GM12872 (cell line): ENCODE data around the gene BEND6.
"Not testable (repeated sequence)": the region's sequence is repeated elsewhere in the genome, so short reads cannot be mapped to it uniquely, and the experiment has no call there.

Experiments
- TF ChIP-seq, protein P1 (sequence below): IDR thresholded peaks from 3 replicates; pipeline ENCODE4 v1.5.1; 2011; ENCODE audit warnings: low read depth, mild to moderate bottlenecking, low read length, moderate library complexity; ENCODE audit not compliant: insufficient read depth

Gene BEND6

DNA sequence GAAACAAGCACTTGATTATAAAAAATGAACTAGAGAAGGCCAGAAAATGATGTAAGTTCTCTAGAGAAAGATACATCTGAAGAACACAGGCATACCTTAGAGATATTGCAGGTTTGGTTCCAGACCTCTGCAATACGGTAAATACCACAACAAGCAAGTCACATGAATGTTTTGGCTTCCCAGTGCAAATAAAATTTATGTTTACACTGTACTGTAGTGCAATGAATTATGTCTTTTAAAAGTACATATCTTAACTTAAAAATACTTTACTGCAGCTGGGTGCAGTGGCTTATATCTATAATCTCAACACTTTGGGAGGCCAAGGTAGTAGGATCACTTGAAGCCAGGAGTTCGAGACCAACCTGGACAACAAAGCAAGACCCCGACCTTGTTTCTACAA is 80.6 kb downstream of the BEND6 start:
- TF ChIP-seq, protein P1, sequence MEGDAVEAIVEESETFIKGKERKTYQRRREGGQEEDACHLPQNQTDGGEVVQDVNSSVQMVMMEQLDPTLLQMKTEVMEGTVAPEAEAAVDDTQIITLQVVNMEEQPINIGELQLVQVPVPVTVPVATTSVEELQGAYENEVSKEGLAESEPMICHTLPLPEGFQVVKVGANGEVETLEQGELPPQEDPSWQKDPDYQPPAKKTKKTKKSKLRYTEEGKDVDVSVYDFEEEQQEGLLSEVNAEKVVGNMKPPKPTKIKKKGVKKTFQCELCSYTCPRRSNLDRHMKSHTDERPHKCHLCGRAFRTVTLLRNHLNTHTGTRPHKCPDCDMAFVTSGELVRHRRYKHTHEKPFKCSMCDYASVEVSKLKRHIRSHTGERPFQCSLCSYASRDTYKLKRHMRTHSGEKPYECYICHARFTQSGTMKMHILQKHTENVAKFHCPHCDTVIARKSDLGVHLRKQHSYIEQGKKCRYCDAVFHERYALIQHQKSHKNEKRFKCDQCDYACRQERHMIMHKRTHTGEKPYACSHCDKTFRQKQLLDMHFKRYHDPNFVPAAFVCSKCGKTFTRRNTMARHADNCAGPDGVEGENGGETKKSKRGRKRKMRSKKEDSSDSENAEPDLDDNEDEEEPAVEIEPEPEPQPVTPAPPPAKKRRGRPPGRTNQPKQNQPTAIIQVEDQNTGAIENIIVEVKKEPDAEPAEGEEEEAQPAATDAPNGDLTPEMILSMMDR: no peak

DNA sequence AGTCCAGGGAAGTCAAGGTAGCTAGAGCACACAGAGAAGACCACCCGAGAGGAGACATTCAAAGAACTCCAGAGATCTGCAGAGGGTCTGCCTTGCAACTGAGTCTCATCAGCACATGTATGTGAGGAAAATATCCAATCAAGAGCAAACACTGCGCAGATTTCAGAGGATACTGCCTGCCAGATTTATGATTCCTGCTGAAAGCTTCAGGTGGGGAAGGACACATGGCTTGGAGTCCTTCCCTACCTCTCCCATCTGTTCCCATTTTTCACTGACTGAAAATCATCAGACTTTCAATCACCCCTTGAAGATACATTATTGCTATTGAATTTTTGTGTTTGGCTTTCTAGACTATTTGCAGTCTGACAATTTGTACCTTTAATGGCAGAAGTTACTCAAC is 84.0 kb downstream of the BEND6 start:
- TF ChIP-seq, protein P1: no peak

DNA sequence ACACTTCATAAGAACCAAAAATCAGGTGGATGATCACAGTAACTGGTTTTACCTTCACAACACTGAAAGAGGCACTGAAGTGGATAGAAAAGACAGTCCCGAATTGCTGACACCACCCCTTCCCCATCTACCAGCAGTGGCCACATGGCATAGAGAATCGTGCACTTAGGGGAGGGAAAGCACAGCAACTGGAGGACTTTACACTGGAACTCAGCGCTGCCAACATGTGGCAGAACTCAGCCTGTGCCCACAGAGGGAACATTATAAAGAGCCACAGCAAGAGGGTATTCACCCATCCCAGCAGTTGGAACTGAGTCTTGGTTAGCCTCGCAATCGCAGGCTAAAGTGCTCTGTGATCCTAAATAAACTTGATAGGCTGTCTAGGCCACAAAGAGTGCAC is 85.1 kb downstream of the BEND6 start:
- TF ChIP-seq, protein P1: peak; percentile 27; the same call in 2 of the 3 replicates

DNA sequence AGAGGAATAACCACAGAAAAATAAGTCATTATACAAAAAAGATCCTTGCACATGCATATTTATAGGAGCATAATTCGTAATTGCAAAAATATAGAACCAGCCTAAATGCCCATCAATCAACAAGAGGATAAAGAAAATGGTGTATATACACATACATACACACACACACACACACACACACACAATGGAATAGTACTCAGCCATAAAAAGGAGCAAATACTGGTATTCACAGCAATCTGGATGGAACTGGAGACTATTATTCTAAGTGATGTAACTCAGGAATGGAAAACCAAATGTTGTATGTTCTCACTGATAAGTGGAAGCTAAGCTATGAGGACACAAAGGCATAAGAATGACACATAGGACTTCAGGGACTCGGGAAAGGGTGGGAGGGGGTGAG is 89.7 kb downstream of the BEND6 start:
- TF ChIP-seq, protein P1: no peak

DNA sequence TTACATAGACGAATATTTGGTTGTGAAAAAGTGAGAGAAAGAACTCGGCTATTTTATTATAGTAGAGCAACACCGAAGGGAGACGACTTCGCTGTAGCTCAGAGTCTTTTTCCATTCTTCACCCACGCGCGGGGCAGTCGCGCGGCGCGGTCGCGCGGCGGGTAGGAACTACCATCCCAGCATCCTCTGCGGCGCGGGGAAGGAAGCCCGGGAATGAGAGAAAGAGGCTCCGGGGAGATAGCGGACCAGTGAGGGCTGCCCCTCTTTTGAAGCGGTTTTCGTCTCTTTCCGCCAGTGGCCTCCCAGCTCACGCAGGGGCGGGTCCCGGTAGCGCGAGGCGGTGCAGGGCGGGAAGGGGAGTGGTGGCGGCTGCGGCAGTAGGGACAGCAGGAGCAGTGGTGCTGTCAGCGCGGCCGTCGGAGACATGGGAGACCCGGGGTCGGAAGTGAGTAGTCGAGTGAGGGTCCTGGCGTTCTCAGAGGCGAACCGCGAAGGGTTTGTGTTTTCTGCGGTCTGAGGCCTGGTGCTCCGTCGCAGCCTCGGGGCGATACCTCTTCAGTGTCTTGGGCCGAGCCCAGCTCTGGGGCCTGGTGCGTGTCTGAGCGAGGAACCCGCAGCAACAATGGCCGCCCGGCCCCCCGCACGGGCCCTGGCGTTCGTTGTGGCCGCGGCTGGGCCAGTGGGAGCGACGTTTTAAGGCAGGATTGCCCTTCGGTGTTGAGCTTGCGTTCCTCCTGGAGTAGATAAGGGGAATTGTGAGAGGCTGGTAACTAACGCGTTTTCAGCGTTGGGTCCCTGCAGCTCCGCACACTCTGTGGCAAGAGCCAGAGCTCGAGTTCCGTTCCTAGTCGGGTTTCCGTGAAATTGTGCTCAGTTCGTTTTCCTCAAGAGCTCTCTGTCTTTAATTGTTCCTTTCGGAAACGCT is 91.7 kb downstream of the BEND6 start, which contains the start of gene KIAA1586:
TSS of gene KIAA1586 (plus strand) at position 362 of the 925 bp plus-strand sequence. CDS start at position 425, 63 bp downstream.
- TF ChIP-seq, protein P1: not testable (repeated sequence)

DNA sequence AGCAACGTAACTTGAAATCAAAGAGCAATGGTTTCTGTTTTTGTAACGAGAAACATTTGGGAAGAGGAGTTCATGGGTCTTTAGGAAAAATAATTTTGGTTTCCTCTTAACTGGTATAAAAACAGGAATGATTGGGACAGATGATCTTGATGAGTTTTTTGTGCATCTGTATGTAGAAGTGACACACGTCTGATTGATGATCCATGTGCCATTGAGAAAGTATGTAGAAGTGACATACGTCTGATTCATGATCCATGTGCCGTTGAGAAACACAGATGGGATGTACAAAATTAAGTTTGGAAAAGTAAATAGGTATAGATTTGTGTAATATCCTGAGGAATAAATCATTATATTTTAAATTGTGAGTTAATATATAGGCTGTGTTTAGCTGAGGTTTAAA is 93.7 kb downstream of the BEND6 start:
- TF ChIP-seq, protein P1: no peak

DNA sequence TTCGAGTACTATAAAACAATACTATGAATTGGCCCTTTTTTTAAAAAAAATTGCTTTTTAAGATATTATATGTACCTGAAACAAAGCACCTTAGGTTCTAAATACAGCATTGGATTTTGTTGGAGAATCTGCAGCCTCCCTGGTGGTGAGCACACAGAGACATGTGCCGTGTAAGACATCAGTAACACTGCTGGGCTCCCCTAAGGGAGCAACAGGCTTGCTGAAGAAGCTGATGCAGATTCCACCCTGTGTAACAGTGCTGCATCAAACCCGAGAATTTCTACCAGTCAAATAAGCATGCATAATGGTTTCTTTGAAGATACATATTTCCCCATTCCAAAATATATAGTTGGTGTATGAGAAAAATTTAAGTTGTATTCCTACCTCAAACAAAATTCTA is 108.9 kb downstream of the BEND6 start:
- TF ChIP-seq, protein P1: no peak
